GM12878 (cell line): ENCODE data around the gene RALGAPB. TPM values are rescaled to one million over a fixed set of nuclear protein-coding genes. Genes with fewer than 3 reads are reported as not detected.

Source experiments
- CBX3 ChIP-seq: fragments of 200-600 bp; sonication (generic); IDR thresholded peaks from 2 replicates; pipeline ENCODE4 v1.6.1; 2016; ENCODE audit warnings: low read depth, borderline replicate concordance
- CBX5 ChIP-seq: sonication (generic); IDR thresholded peaks from 2 replicates; pipeline ENCODE4 v1.6.1; 2016; ENCODE audit warnings: low read depth, moderate library complexity, mild to moderate bottlenecking, inconsistent platforms
- CREM ChIP-seq: IDR thresholded peaks from 2 replicates; pipeline ENCODE4 v1.6.1; 2014; ENCODE audit warnings: antibody characterized with exemption, low read depth
- EED ChIP-seq: sonication (generic); IDR thresholded peaks from 2 replicates; pipeline ENCODE4 v1.6.1; 2016; ENCODE audit warnings: antibody characterized with exemption, low read depth
- ESRRA ChIP-seq: IDR thresholded peaks from 2 replicates; pipeline ENCODE4 v1.6.1; 2012; ENCODE audit warnings: mild to moderate bottlenecking, low read length, improper control_type of control experiment
- GABPA ChIP-seq: IDR thresholded peaks from 2 replicates; pipeline ENCODE4 v1.6.1; 2014; ENCODE audit warnings: antibody characterized with exemption, low read depth, mild to moderate bottlenecking, inconsistent platforms
- GATAD2B ChIP-seq: fragments of 450-650 bp; conservative IDR thresholded peaks from 2 replicates; pipeline ENCODE4 v1.6.1; 2017; ENCODE audit warnings: low read depth, mild to moderate bottlenecking, moderate library complexity
- HDGF ChIP-seq: fragments of 450-650 bp; IDR thresholded peaks from 2 replicates; pipeline ENCODE4 v1.6.1; 2016; ENCODE audit warnings: antibody characterized with exemption
- KDM1A ChIP-seq: fragments of 200-600 bp; sonication (generic); IDR thresholded peaks from 2 replicates; pipeline ENCODE4 v1.6.1; 2016; ENCODE audit warnings: borderline replicate concordance
- MEF2B ChIP-seq: fragments of 450-650 bp; IDR thresholded peaks from 2 replicates; pipeline ENCODE4 v1.6.1; 2018; ENCODE audit warnings: mild to moderate bottlenecking, moderate library complexity; ENCODE audit not compliant: partially characterized antibody, poor library complexity, severe bottlenecking
- PML ChIP-seq: IDR thresholded peaks from 2 replicates; pipeline ENCODE4 v1.6.1; 2012; ENCODE audit warnings: low read length, inconsistent platforms
- POLR2AphosphoS5 ChIP-seq: IDR thresholded peaks from 2 replicates; pipeline ENCODE4 v1.6.1; 2011; ENCODE audit warnings: mild to moderate bottlenecking, low read length, inconsistent platforms
- RAD21 ChIP-seq: IDR thresholded peaks from 2 replicates; pipeline ENCODE4 v1.6.1; 2011; ENCODE audit warnings: mild to moderate bottlenecking, low read depth, low read length, moderate library complexity; ENCODE audit not compliant: insufficient read depth
- RAD51 ChIP-seq: fragments of 450-650 bp; IDR thresholded peaks from 2 replicates; pipeline ENCODE4 v1.6.1; 2016; ENCODE audit warnings: moderate library complexity, mild to moderate bottlenecking, inconsistent platforms
- RCOR1 ChIP-seq: conservative IDR thresholded peaks from 2 replicates; pipeline ENCODE4 v1.6.1; 2012; ENCODE audit warnings: low read depth, low read length, improper control_type of control experiment
- RELA ChIP-seq: fragments of 450-650 bp; IDR thresholded peaks from 2 replicates; pipeline ENCODE4 v1.8.0; 2014; ENCODE audit warnings: borderline replicate concordance; ENCODE audit not compliant: partially characterized antibody
- SIN3A ChIP-seq: IDR thresholded peaks from 2 replicates; pipeline ENCODE4 v1.6.1; 2012; ENCODE audit warnings: low read depth, low read length, improper control_type of control experiment
- SIX5 ChIP-seq: IDR thresholded peaks from 2 replicates; pipeline ENCODE4 v1.6.1; 2011; ENCODE audit warnings: mild to moderate bottlenecking, low read depth, low read length, moderate library complexity; ENCODE audit not compliant: severe bottlenecking
- TARDBP ChIP-seq: IDR thresholded peaks from 2 replicates; pipeline ENCODE4 v1.6.1; 2016; ENCODE audit warnings: borderline replicate concordance
- TCF12 ChIP-seq: IDR thresholded peaks from 2 replicates; pipeline ENCODE4 v1.6.1; 2011; ENCODE audit warnings: low read depth, mild to moderate bottlenecking, low read length
- TCF3 ChIP-seq: IDR thresholded peaks from 2 replicates; pipeline ENCODE4 v1.6.1; 2012; ENCODE audit warnings: low read depth, mild to moderate bottlenecking, low read length, borderline replicate concordance; ENCODE audit not compliant: insufficient read depth
- TCF7 ChIP-seq: IDR thresholded peaks from 2 replicates; pipeline ENCODE4 v1.6.1; 2014; ENCODE audit warnings: antibody characterized with exemption, borderline replicate concordance
- WRNIP1 ChIP-seq: IDR thresholded peaks from 2 replicates; pipeline ENCODE4 v1.6.1; 2011; ENCODE audit warnings: low read depth, low read length, improper control_type of control experiment, borderline replicate concordance
- YY1 ChIP-seq: IDR thresholded peaks from 2 replicates; pipeline ENCODE4 v1.6.1; 2011; ENCODE audit warnings: low read depth, mild to moderate bottlenecking, low read length
- ZNF207 ChIP-seq: fragments of 450-650 bp; IDR thresholded peaks from 2 replicates; pipeline ENCODE4 v1.6.1; 2014; ENCODE audit warnings: antibody characterized with exemption, mild to moderate bottlenecking, borderline replicate concordance
- ZNF24 ChIP-seq: fragments of 450-650 bp; IDR thresholded peaks from 2 replicates; pipeline ENCODE4 v1.6.1; 2017; ENCODE audit warnings: antibody characterized with exemption, mild to moderate bottlenecking
- ZSCAN29 ChIP-seq: fragments of 450-650 bp; IDR thresholded peaks from 2 replicates; pipeline ENCODE4 v1.6.1; 2017; ENCODE audit warnings: mild to moderate bottlenecking, moderate library complexity
- polyA plus RNA-seq, 11 experiments: library from polyadenylated mRNA; depleted of rRNA in 4 of 11; unstranded in 6 of 11; stranded (reverse) in 5 of 11; fragments of >200 nt; fragmentation: Nextera tagmentation in 4 of 11; fragmentation: Illumina TruSeq in 1 of 11; extraction: Ambion mirVana in 4 of 11; extraction: Trizol in 1 of 11; gene quantifications; 1 replicate in 1 of 11; 2 replicates in 10 of 11; pipeline versions ENCODE4 v1.2.1 to v1.2.3, GENCODE V29; 2011 to 2016; ENCODE audit warnings: inconsistent platforms in 2 of 11, missing spikeins in 2 of 11, low read depth in 1 of 11
- total RNA-seq, 4 experiments: library from RNA; depleted of rRNA in 3 of 4; stranded (reverse); fragments of >200 nt in 3 of 4; fragmentation: Illumina TruSeq in 1 of 4; extraction: Trizol in 1 of 4; gene quantifications; 2 replicates each; pipeline versions ENCODE4 v1.2.1 to v1.2.3, GENCODE V29; 2013 to 2021
- TF ChIP-seq, protein P1 (sequence below): fragments of 150-350 bp; IDR thresholded peaks from 2 replicates; pipeline ENCODE4 v1.6.1; 2016; ENCODE audit warnings: low read depth, low read length
- TF ChIP-seq, protein P2 (sequence below): fragments of 150-350 bp; IDR thresholded peaks from 2 replicates; pipeline ENCODE4 v1.6.1; 2014; ENCODE audit warnings: mild to moderate bottlenecking, low read depth, low read length

RALGAPB gene
- total and polyA plus RNA-seq, 10 of the 15 experiments (the other 5 are each of a cell fraction or from before 2014, with no cell fraction given) = 3.7 to 23.2 (median 15.5) TPM

- TF ChIP-seq MEF2B (peak; percentile 51), RAD21 (peak; percentile 24; the same call in 1 of the 2 replicates), PML (peak; percentile 99), CBX5 (peak; percentile 83; the same call in 1 of the 2 replicates), HDGF (no peak), ZSCAN29 (peak; percentile 78; the same call in 1 of the 2 replicates), ZNF207 (peak; percentile 92; the same call in 1 of the 2 replicates), RCOR1 (0 out of 2 replicates have a peak, but pooled peaks have one; percentile 84), TCF3 (peak; percentile 71; the same call in 1 of the 2 replicates), ZNF24 (peak; percentile 88), GATAD2B (peak; percentile 86; the same call in 1 of the 2 replicates), YY1 (peak; percentile 92), TCF7 (peak; percentile 67), SIX5 (peak; percentile 60), KDM1A (no peak), ESRRA (peak; percentile 85; the same call in 1 of the 2 replicates), TARDBP (peak; percentile 87; the same call in 1 of the 2 replicates), SIN3A (peak; percentile 94; the same call in 1 of the 2 replicates), WRNIP1 (peak; percentile 94; the same call in 1 of the 2 replicates), POLR2AphosphoS5 (peak; percentile 99), CREM (peak; percentile 98), EED (no peak), GABPA (peak; percentile 93), CBX3 (no peak), RELA (peak; percentile 91), TCF12 (peak; percentile 82; the same call in 1 of the 2 replicates), RAD51 (no peak)
- TF ChIP-seq, protein P1, sequence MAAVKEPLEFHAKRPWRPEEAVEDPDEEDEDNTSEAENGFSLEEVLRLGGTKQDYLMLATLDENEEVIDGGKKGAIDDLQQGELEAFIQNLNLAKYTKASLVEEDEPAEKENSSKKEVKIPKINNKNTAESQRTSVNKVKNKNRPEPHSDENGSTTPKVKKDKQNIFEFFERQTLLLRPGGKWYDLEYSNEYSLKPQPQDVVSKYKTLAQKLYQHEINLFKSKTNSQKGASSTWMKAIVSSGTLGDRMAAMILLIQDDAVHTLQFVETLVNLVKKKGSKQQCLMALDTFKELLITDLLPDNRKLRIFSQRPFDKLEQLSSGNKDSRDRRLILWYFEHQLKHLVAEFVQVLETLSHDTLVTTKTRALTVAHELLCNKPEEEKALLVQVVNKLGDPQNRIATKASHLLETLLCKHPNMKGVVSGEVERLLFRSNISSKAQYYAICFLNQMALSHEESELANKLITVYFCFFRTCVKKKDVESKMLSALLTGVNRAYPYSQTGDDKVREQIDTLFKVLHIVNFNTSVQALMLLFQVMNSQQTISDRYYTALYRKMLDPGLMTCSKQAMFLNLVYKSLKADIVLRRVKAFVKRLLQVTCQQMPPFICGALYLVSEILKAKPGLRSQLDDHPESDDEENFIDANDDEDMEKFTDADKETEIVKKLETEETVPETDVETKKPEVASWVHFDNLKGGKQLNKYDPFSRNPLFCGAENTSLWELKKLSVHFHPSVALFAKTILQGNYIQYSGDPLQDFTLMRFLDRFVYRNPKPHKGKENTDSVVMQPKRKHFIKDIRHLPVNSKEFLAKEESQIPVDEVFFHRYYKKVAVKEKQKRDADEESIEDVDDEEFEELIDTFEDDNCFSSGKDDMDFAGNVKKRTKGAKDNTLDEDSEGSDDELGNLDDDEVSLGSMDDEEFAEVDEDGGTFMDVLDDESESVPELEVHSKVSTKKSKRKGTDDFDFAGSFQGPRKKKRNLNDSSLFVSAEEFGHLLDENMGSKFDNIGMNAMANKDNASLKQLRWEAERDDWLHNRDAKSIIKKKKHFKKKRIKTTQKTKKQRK = no peak
- TF ChIP-seq, protein P2, sequence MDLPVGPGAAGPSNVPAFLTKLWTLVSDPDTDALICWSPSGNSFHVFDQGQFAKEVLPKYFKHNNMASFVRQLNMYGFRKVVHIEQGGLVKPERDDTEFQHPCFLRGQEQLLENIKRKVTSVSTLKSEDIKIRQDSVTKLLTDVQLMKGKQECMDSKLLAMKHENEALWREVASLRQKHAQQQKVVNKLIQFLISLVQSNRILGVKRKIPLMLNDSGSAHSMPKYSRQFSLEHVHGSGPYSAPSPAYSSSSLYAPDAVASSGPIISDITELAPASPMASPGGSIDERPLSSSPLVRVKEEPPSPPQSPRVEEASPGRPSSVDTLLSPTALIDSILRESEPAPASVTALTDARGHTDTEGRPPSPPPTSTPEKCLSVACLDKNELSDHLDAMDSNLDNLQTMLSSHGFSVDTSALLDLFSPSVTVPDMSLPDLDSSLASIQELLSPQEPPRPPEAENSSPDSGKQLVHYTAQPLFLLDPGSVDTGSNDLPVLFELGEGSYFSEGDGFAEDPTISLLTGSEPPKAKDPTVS = peak; percentile 47; the same call in 1 of the 2 replicates
Observed at GRCh38 chr20:38434770-38435554, 37.7 kb upstream of the RALGAPB start, which contains the start of gene SNHG17 (continued).
